ENCODE measurements around the gene DGKE. TPM values are rescaled to one million over a fixed set of nuclear protein-coding genes. Genes with fewer than 3 reads are reported as not detected.
A peak's percentile ranks its signal among the peaks of the same experiment; 100 is the strongest.

Gene DGKE
- 7.2 TPM in 2 replicates for polyA plus RNA-seq (2014; cell fraction: cytosol; rRNA removed)
- polyA plus RNA-seq (2014; cell fraction: nucleus; rRNA removed) = 14.2 and 15.5 TPM in 2 replicates

GRCh38 chr17:56833809-56834379 lies at the start of gene DGKE, which contains the start of gene C17orf67:
DGKE (plus strand) TSS chr17:56834151; CDS start chr17:56834796, 645 bp downstream.
C17orf67 (minus strand) TSS chr17:56833920; CDS start chr17:56815810, 18,110 bp downstream.
- DNase-seq (ENCODE audit: low spot score) = peak; percentile 96

DNA sequence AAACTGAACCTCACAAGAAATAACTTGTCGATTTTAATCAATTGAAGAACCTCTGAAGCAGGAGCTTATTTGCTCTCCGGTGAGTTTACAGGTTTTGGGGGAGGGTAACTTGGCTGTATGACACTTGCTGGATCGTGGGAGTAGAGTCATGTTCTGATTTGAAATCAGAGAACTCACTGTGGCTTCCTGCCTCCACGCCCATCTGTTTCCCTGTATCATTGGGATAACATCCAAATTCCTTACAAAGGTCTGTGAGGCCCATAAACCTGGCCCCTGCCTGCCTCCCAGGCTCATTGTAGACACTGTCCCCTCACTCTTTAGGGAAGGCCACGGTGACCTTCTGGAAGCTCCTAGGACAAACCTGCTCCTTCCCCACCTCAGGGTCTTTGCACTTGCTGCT lies 48.5 kb upstream of the DGKE start:
- DNase-seq (ENCODE audit: low spot score) = no peak

DNA sequence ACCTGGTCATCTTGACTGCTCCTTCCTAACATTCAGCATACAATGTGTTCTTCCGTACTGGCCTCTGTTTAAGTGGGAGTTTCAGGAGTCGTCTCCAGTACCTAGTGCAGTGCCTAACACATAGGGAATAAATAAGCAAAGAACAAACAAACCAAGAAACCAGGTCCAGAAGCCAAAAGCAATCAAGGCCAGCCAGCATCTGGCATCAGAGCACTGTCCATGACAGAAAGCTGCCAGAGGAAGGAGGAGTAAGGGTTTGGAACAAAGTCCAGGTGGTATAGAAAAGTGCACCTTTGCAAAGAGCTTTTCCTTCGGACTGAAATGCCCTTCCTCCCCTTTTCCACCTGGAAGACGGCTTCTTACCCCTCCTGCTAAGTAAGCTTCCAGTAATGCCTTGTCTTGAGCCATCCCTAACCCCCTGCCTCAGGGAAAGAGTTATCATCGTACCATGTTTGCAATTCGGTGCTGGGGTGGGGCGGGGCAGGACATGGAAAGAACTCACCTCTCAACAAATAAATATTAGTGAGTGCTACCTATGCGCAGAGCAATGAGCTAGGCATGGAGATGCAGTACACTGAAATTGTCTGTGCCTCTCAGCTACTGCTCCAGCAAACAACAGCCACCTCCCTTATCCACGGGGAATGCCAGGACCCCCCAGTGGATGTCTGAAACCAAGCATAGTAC lies 47.8 kb upstream of the DGKE start:
- no peak for DNase-seq (ENCODE audit: low spot score)

DNA sequence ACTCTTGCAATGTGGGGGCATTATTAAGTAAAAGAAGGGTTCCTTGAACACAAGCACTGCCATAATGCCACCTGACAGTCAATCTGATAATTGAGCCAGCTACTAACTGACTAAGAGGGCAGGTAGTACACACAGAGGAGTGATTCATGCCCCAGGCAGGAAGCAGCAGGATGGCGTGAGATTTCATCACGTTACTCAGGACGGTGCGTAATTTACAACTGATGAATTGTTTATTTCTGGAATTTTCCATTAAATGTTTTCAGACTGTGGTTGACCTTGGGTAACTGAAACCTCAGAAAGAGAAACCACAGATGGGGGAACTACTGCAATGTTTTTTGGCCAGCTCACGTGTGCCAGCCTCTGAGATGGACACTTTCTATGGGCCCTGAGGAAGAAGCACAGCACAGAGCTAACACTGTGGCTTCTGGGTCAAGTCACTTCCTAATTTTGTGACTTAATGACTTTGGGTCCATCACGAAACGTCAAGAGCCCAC lies 46.9 kb upstream of the DGKE start:
- DNase-seq (ENCODE audit: low spot score) = no peak

DNA sequence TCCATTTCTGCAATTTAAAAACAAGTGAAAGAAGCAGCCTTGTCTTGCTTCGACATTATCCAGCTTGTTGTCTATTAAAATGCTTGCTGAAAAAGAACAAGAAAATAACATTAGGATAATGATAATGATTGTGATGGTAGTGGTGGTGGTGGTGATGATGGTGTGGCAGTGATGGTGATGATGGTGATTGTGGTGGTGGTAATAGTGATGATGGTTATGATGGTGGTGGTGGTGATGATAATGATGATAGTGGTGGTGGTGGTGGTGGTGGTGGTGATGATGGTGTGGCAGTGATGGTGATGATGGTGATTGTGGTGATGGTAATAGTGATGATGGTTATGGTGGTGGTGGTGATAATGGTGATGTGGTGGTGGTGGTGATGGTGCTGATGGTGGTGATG lies 41.7 kb upstream of the DGKE start:
- DNase-seq (ENCODE audit: low spot score) = no peak

DNA sequence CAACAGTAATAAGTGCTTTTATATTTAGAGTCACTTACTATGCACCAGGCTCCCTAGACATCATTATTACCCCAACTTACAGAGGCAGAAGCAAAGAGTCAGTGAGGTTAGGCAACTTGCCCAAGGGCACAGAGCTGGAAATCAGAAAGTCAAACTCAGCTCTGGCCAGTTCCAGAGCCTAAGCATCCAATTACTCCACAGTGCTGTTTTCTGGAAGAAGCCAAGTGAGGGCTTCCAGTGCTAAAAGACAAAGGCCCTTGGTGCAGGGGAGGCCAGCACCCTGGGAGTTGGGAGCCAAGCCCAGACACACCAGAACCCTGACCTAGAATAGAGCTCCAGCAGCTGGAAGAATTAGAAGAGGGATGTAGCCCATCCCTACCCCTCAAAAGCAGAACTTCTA lies 40.4 kb upstream of the DGKE start:
- no peak for DNase-seq (ENCODE audit: low spot score)

GRCh38 chr17:56793957-56794356 lies 40.0 kb upstream of the DGKE start:
- no peak for DNase-seq (ENCODE audit: low spot score)

- DNase-seq (ENCODE audit: low spot score) = no peak
Measured at GRCh38 chr17:56795221-56795865, 38.6 kb upstream of the DGKE start.

DNA sequence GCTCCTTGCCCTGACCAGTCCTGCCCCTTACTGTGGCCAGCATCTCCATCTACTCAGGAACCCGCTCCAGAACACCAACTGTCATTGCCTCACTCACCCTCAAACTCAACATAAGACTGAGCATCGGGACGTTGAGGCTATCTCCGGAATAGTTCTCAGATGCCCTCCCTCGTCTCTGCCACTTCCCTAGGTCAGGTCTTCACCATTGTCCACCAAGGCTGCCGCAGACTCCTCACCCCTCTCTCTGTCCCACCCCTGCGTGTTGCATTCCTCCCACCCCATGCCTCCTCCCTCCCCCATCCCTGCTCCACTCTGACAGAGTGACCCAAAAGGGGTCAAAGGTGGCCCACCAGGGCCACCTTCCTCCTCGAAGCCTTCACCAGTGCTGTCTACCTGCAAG lies 37.4 kb upstream of the DGKE start:
- no peak for DNase-seq (ENCODE audit: low spot score)

- no peak for DNase-seq (ENCODE audit: low spot score)
Measured at GRCh38 chr17:56798916-56799315, 35.0 kb upstream of the DGKE start.

DNA sequence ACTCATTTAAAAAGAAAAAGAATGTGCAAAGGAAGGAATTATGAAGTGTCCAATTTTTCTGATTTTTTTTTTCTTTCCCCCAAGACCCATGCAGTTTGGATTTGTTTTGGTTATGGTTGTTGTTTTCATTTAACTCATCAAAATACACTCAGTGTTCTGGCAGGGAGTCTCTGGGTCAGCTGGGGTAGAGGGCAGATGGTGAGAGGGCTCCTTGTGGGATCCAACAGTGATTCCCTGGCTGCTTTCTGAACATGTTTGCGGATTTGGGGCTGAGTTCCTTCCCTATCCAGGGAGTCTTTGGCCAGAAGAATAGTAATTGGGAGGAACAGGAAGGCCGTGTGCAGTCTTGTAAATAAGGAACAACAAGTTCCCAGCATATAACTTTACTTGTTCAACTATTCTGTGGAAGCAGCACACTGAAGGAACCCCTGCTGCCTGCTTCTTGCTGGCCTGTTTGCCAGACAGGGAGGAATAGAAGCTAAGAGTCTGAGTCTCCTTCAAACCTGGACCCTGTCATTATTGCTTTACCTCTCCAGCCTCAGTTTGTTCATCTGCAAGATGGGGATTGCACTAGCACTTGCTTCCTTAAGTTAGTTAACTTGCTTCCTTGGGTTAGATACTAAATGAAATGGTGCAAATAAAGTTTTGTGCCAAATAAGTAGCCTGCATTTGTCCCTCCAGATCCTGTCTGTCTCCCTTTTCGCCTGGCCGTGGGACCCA lies 32.3 kb upstream of the DGKE start:
- no peak for DNase-seq (ENCODE audit: low spot score)

DNA sequence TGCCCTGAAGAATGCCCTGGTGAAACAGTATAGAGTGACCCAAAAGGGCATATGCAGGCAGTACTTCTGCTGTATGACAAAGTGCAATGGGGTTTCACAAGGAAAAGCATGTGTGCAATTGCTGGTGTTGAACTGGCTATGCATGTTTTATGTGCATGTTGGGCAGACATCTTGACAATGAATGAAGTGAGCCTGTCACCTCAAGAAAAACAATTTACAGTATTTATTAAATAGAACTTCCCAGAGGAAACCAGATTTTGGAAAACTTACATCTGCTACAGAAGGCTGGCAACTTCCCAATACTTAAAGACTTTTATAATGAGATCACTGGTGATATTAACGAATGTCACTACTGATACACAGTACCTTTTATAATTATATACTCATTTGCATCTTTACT lies 30.9 kb upstream of the DGKE start:
- DNase-seq (ENCODE audit: low spot score) = no peak

- no peak for DNase-seq (ENCODE audit: low spot score)
Measured at GRCh38 chr17:56804454-56804853, 29.5 kb upstream of the DGKE start.

- DNase-seq (ENCODE audit: low spot score) = no peak
Measured at GRCh38 chr17:56806949-56807348, 27.0 kb upstream of the DGKE start.

DNA sequence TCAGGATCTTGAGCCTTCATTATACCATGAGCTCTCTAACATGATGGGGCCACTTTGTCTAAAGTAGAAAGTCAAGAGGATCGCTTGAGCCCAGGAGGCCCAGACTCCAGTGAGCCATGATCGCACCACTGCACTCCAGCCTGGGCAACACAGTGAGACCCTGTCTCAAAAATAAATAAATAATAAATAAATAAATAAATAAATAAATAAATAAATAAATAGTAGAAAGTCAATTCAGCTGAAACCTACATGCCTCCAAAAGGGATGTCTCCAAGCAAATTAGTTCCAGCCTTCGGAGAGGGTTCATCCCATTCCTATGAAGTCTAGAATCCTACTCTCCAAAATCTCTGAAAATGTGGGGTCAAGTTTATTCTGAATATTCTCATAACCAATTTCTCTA lies 26.2 kb upstream of the DGKE start:
- no peak for DNase-seq (ENCODE audit: low spot score)

DNA sequence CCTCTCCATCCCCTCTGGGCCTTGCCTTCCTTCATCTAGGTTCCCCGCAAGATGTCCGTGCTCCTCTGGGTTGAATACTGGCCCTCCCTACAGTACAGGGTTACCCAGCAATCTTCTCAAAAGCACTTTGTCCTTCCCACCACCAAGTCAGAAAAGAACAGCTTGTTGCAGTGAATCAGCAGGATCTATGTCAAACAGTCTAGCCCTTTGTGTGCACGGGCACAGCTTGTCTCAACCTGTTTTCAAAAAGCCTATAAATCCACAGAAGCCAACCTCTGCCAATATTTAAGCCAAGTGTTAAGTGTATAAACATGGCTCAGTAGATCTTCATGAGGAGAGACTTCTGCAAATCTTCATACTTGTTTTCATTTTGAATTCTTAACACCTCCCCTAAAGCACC lies 25.4 kb upstream of the DGKE start:
- no peak for DNase-seq (ENCODE audit: low spot score)

- no peak for DNase-seq (ENCODE audit: low spot score)
Measured at GRCh38 chr17:56809106-56809819, 24.7 kb upstream of the DGKE start.

DNA sequence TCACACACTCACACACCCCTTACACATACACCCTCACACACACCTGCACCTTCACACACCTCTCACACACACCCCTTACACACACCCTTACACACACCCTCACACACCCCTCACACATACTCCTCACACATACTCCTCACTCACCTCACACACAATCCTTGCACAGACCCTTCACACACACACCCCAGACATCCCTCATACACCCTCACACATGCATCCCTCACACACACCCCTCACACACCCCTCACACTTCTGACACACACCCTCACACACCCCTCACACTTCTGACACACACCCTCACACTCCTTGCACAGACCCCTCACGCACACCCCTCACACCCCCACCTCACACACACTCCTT lies 24.2 kb upstream of the DGKE start:
- no peak for DNase-seq (ENCODE audit: low spot score)

DNA sequence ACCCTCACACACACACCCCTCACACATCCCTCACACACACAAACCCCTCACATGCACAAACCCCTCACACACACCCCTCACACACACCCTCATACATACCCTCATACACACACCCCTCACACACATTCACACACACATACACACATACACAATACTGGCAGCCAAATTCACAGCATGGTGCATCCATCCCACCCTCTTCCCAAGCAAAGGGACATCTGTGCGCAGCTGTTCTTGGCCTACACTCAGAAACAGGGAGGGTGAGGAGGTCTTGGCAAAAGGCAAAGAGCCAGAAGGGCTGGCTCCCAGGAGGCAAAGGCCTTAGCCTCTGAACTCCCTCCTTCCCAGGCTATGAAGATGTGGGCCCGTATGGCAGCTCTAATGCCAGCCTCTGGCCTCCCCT lies 23.6 kb upstream of the DGKE start:
- DNase-seq (ENCODE audit: low spot score) = no peak

- DNase-seq (ENCODE audit: low spot score) = no peak
Measured at GRCh38 chr17:56810891-56811775, 22.8 kb upstream of the DGKE start.

All from SK-N-DZ (cell line).